ENCODE results near the gene OSTF1. TPM values are rescaled to one million over a fixed set of nuclear protein-coding genes. Genes with fewer than 3 reads are reported as not detected.

OSTF1 gene
- total and polyA plus RNA-seq, 2 donors (not counting 3 experiments of a cell fraction or from before 2014, with no cell fraction given), result 23.5 to 70.9 TPM

- Histone ChIP-seq H3K4me3 (replicated peaks in 1 of 3; ENCODE audit: insufficient read depth in 1 of 3, low read depth in 1 of 3, low read length in 3 of 3) (no peak overlapping the region), H3K4me2 (ENCODE audit: insufficient read depth, low read length) (no peak overlapping the region), H3K9me3 (replicated peaks; ENCODE audit: control insufficient read depth, insufficient read depth, low read length) (no peaks in the 10 kb centered on the region), H3K36me3 (ENCODE audit: control insufficient read depth in 2 of 2, extremely low read depth in 1 of 2, insufficient read depth in 2 of 2, low read length in 2 of 2) (peaks cover 5 to 12% of the 10 kb centered on the region in 2 experiments), H3K9me1 (replicated peaks; ENCODE audit: control insufficient read depth, extremely low read depth, insufficient read depth, low read length) (no peaks in the 10 kb centered on the region), H4K20me1 (replicated peaks; ENCODE audit: control insufficient read depth, extremely low read depth, insufficient read depth, low read length) (no peaks in the 10 kb centered on the region), H3K9ac (replicated peaks; ENCODE audit: extremely low read depth, insufficient read depth, low read length) (no peak overlapping the region), H3K79me2 (ENCODE audit: control insufficient read depth, insufficient read depth, low read length) (peaks cover 4% of the 10 kb centered on the region), H2AFZ (ENCODE audit: low read depth, low read length) (no peak overlapping the region), H3K4me1 (ENCODE audit: control insufficient read depth, extremely low read depth, insufficient read depth, low read length) (no peaks in the 10 kb centered on the region), H3K27ac (ENCODE audit: insufficient read depth, low read depth, low read length) (no peak overlapping the region), H3K27me3 (ENCODE audit: control insufficient read depth in 2 of 2, insufficient read depth in 2 of 2, low read length in 2 of 2) (no peaks in the 10 kb centered on the region)
- DNase-seq (ENCODE audit: low read depth, low spot score) (no peak), FAIRE-seq (no peak)
- CTCF ChIA-PET, result no interaction called here
- intact Hi-C loops (cut with micrococcal nuclease) (no loop called here), dilution Hi-C loops (cut with MboI; ENCODE audit: extremely low pct_ligation_motif_present, low sequenced_read_pairs) (no loop called here)
- no TSS peak for BruUV-seq (replicated peaks)
- TF ChIP-seq GATA2 (IDR thresholded peaks at IDR 0.05; ENCODE audit: insufficient read depth, insufficient read length, low read depth, low read length), result no peak
- no peak for TF ChIP-seq MAX (IDR thresholded peaks at IDR 0.05; ENCODE audit: insufficient read depth, insufficient read length)
- TF ChIP-seq POLR2AphosphoS5 (IDR thresholded peaks at IDR 0.05; ENCODE audit: insufficient read depth, low read depth, low read length), result no peak
- no peak for TF ChIP-seq POLR2A (IDR thresholded peaks at IDR 0.05; ENCODE audit: low read depth, low read length)
- TF ChIP-seq CTCF (IDR thresholded peaks at IDR 0.05; ENCODE audit: extremely low read depth in 1 of 2, insufficient read depth in 1 of 2, low read depth in 1 of 2, low read length in 2 of 2), result no peak
- no peak for TF ChIP-seq JUN (IDR thresholded peaks at IDR 0.05; ENCODE audit: borderline replicate concordance, insufficient read depth, insufficient read length, low read depth)
- TF ChIP-seq FOS (IDR thresholded peaks at IDR 0.05; ENCODE audit: borderline replicate concordance, insufficient read depth, low read length), result no peak
- no peak for TF ChIP-seq EZH2 (IDR thresholded peaks at IDR 0.05; ENCODE audit: borderline replicate concordance, low read depth, low read length, severe bottlenecking)
- TF ChIP-seq MYC (IDR thresholded peaks at IDR 0.05; ENCODE audit: low read depth, low read length), result no peak
- POLR2A ChIA-PET, result no interaction called here
These were observed 42.4 kb downstream of the OSTF1 start for GRCh38 chr9:75130621-75131230.
